Measurements from ENCODE around the gene CPNE1. TPM values are rescaled to one million over a fixed set of nuclear protein-coding genes. Genes with fewer than 3 reads are reported as not detected.

The CPNE1 gene
- total and polyA plus RNA-seq, 2 of the 8 experiments (the other 6 are each of a cell fraction or from before 2014, with no cell fraction given), result 294 to 346 TPM

DNA sequence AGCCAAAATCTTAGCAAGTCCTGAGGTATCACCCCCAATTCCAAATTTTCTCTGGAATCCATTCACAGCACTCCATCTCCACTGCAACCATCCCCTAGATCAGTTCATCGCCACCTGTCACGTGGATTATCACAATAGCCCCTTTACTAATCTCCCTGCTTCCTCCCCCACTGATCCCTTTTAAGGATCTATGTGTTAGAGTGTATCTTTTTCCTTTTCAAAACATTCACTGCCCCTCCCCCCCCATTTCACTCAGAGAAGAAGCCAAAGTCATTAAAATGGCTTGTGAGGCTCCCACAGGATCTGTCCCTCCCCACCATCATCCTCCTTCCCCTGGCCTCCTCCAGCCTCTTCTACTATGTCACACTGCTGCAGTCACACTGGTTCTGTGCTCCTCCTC lies 67.5 kb downstream of the CPNE1 start:
- no peak overlapping the region for H3K4ac ChIP-seq (replicated peaks; ENCODE audit: insufficient read length, low read depth, low read length)
- no peak for DNase-seq (ENCODE audit: low read depth in 1 of 2, low spot score in 2 of 2)
- no peak overlapping the region for H4K91ac ChIP-seq (replicated peaks; ENCODE audit: insufficient read length, low read length)
- no peak overlapping the region for H3K14ac ChIP-seq (ENCODE audit: insufficient read length)
- H2BK5ac ChIP-seq (ENCODE audit: low read depth, low read length), result no peak overlapping the region
- H3K23me2 ChIP-seq (ENCODE audit: low read depth, low read length), result peaks cover 11% of the 10 kb centered on the region; the same call in 1 of the 2 replicates
- peaks cover 0 to 2% of the 10 kb centered on the region in 2 experiments for H4K20me1 ChIP-seq (replicated peaks in 1 of 2; ENCODE audit: control insufficient read depth in 1 of 2, insufficient read depth in 2 of 2, low read length in 2 of 2)
- no peak overlapping the region for H4K8ac ChIP-seq (ENCODE audit: extremely low read depth, insufficient read depth, low read length)
- WGBS, 2 experiments (ENCODE audit: extremely low coverage in 1 of 2, insufficient coverage in 1 of 2, insufficient read length in 1 of 2, insufficient replicate concordance in 2 of 2, low coverage in 1 of 2, low lambda C conversion rate in 2 of 2, missing lambda C conversion rate in 1 of 2), result 100% methylated on average over 2 of the region's 2 CpGs; no CpG with 5 or more reads in 1 of the 2 experiments
- H3K27ac ChIP-seq (ENCODE audit: low read depth, low read length), result no peak overlapping the region
- no peak overlapping the region for H3K18ac ChIP-seq (ENCODE audit: extremely low read depth, low read length)
- no peaks in the 10 kb centered on the region for H3K79me1 ChIP-seq (ENCODE audit: low read depth, low read length)
- H4K5ac ChIP-seq (ENCODE audit: insufficient read length, low read depth, low read length), result no peak overlapping the region
- no peak overlapping the region for H2AK5ac ChIP-seq (ENCODE audit: low read depth, low read length)
- H3K9ac ChIP-seq (replicated peaks in 1 of 4; ENCODE audit: extremely low read depth in 1 of 4, low read depth in 3 of 4, low read length in 3 of 4), result no peak overlapping the region
- no peak overlapping the region for H3K4me2 ChIP-seq (ENCODE audit: insufficient read depth in 1 of 2, low read depth in 2 of 2, low read length in 2 of 2)
- no peak overlapping the region for H2BK20ac ChIP-seq (ENCODE audit: low read length)
- ChIA-PET CTCF (ENCODE audit: partially characterized antibody) (interaction anchor here (0.9 kb wide), 2 partner anchors 22 to 86 kb away, joined by 3 to 4 read pairs; no protein-coding TSS in a partner anchor), POLR2A (ENCODE audit: partially characterized antibody) (interaction anchor here (1.2 kb wide), 1 partner anchor 19 kb away, joined by 3 read pairs; no protein-coding TSS in a partner anchor)
- H3K9me3 ChIP-seq (ENCODE audit: insufficient read depth in 2 of 2, low read depth in 1 of 2, low read length in 1 of 2), result no peaks in the 10 kb centered on the region
- no peaks in the 10 kb centered on the region for H3K79me2 ChIP-seq (ENCODE audit: control insufficient read depth in 1 of 2, insufficient read depth in 2 of 2, low read length in 2 of 2)
- no peaks in the 10 kb centered on the region for H3K36me3 ChIP-seq (ENCODE audit: control insufficient read depth in 2 of 4, insufficient read depth in 4 of 4, low read length in 3 of 4)
- no peak overlapping the region for H2AFZ ChIP-seq (ENCODE audit: low read length)
- H3K23ac ChIP-seq (ENCODE audit: insufficient read length), result no peak overlapping the region
- H2BK120ac ChIP-seq (replicated peaks; ENCODE audit: low read depth, low read length), result no peak overlapping the region
- no peak for FAIRE-seq
- peaks cover 1 to 31% (median 21%) of the 10 kb centered on the region in 4 experiments for H3K27me3 ChIP-seq (replicated peaks in 1 of 4; ENCODE audit: control insufficient read depth in 3 of 4, extremely low read depth in 1 of 4, insufficient read depth in 3 of 4, low read length in 3 of 4)
- H2BK15ac ChIP-seq (ENCODE audit: low read length), result no peak overlapping the region
- H2BK12ac ChIP-seq (ENCODE audit: low read depth, low read length), result peak overlapping the region; percentile 39; the same call in 1 of the 2 replicates
- H3K56ac ChIP-seq (replicated peaks; ENCODE audit: insufficient read length, low read depth, low read length), result no peak overlapping the region
- TF ChIP-seq, protein P1, sequence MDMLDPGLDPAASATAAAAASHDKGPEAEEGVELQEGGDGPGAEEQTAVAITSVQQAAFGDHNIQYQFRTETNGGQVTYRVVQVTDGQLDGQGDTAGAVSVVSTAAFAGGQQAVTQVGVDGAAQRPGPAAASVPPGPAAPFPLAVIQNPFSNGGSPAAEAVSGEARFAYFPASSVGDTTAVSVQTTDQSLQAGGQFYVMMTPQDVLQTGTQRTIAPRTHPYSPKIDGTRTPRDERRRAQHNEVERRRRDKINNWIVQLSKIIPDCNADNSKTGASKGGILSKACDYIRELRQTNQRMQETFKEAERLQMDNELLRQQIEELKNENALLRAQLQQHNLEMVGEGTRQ (IDR thresholded peaks at IDR 0.05; ENCODE audit: low read length), result no peak
- TF ChIP-seq SRF (IDR thresholded peaks at IDR 0.05; ENCODE audit: low read depth, low read length) (no peak), MAFK (IDR thresholded peaks at IDR 0.05; ENCODE audit: low read depth, low read length) (no peak), SP2 (IDR thresholded peaks at IDR 0.05; ENCODE audit: low read length) (no peak), CEBPB (IDR thresholded peaks at IDR 0.05; ENCODE audit: low read depth, low read length) (no peak), BACH1 (IDR thresholded peaks at IDR 0.05; ENCODE audit: low read length) (no peak), BRCA1 (IDR thresholded peaks at IDR 0.05; ENCODE audit: low read depth, low read length) (no peak), YY1 (IDR thresholded peaks at IDR 0.05; ENCODE audit: low read depth, low read length) (no peak), KDM5A (IDR thresholded peaks at IDR 0.05; ENCODE audit: low read length) (no peak), PHF8 (conservative IDR thresholded peaks at IDR 0.05; ENCODE audit: low read depth, low read length) (no peak), SP1 (IDR thresholded peaks at IDR 0.05; ENCODE audit: low read depth, low read length) (no peak)
- TF ChIP-seq, protein P2, sequence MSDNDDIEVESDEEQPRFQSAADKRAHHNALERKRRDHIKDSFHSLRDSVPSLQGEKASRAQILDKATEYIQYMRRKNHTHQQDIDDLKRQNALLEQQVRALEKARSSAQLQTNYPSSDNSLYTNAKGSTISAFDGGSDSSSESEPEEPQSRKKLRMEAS (IDR thresholded peaks at IDR 0.05), result no peak
- H3K4me1 ChIP-seq (replicated peaks in 1 of 4; ENCODE audit: control insufficient read depth in 3 of 4, insufficient read depth in 4 of 4, low read length in 3 of 4), result peaks cover 0 to 14% (median 7%) of the 10 kb centered on the region in 4 experiments; a peak in 4 of 7 replicates
- H3K4me3 ChIP-seq (ENCODE audit: extremely low read depth in 1 of 4, insufficient read depth in 2 of 4, low read depth in 3 of 4, low read length in 4 of 4), result no peak overlapping the region
